NCI-H345 treated with DMSO at 0.1 percent for 48 hours (cell line): Measurements from ENCODE around the gene RASA4B.
"Not testable (repeated sequence)": the region's sequence is repeated elsewhere in the genome, so short reads cannot be mapped to it uniquely, and the experiment has no call there.

Experiments
- DNase-seq: peaks from one replicate; lab custom pipeline; 2025; ENCODE audit not compliant: unreplicated experiment; lab: John Stamatoyannopoulos, UW

RASA4B gene

DNA sequence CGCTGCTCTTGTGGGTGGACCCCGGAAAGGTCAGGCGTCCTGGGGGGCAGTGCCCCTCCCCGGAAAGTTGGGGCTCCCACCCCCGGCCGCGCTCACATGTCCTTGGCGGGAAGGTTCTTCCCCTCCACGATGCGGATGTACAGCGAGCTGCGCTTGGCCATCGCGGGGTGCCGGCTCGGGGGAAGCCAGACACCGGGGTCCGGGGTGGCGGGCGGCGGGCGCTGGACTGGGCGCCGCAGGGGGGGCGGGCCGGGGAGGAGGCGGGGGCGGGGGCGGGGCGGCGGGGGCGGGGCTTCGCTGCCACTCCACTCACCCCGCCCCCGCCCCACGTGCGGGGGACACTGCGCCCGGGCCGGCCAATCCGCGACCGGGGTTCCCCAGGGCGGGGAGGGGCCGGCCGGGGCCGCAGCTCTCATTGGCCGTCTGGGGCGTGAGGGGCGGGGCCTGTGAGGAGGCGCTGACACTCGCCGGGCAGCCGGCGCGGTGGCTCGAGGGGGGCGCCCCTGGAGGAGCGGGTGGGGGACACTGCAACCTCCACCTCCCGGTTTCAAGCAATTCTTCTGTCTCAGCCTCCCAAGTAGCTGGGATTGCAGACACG lies at the start of gene RASA4B:
TSS of gene RASA4B (minus strand) at position 228 of the 598 bp plus-strand sequence. CDS start at position 161, 67 bp downstream.
- DNase-seq = not testable (repeated sequence)

DNA sequence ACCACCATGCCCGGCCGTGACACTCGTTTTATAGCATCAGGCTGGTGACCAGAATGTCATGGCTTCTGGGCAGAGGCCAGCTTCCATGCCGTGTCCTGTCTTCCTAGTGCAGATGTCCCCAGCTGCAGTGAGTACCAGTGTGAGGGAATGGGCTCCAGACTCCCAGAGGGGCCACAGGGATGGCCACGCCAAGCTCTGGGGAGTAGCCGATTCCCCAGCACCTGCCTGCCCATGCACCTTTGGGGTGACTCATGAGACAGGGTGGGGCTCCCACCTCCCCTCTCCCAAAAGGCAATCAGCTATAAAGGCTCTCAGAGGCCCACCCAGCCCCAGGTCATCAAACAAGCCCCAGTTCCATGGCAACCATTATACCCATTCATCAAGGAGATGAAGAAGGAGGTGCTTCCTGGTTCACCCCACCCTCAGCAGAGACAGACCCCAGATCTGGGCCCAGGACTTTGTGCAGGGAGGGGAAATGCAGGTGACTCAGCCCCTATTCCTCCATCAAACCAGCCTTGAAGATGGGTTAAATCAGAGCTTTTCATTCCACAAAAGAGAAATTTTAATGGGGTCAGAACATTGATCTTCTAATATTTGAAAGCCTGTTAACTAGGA lies 33.3 kb upstream of the RASA4B start, which contains the start of gene SPDYE2:
TSS of gene SPDYE2 (plus strand) at position 419 of the 615 bp plus-strand sequence. CDS start 2,030 bp downstream, outside the sequence.
- DNase-seq = not testable (repeated sequence)

DNA sequence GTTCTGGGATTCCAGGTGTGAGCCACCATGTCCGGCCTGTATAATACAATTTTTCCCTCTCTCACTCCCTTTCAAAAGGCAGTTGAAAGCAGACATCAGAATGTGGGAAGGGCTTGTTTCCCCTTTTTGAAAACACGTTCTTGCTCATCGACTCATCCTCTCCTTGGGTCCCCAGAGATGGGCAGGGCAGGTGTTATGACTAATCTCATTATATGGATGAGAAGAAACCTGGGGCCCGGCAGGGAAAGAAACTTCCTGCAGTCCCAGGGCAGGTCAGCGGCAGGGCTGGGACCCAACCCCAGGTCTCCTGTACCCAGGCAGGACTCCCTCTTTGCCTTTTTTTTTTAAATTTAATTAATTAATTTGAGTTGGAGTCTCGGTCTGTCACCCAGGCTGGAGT lies 28.8 kb upstream of the RASA4B start:
- DNase-seq = not testable (repeated sequence)

DNA sequence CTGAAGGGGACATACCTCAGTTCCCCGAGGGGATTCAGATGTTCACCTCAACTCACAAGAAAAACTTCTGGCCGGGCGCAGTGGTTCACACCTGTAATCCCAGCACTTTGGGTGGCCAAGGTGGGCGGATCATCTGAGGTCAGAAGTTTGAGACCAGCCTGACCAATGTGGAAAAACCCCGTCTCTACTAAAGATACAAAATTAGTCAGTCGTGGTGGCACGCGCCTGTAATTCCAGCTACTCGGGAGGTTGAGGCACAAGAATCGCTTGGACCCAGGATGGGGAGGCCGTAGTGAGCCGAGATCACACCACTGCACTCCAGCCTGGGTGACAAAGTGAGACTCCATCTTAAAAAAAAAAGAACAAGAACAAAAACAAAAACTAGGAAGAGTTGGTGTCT lies 27.7 kb upstream of the RASA4B start:
- DNase-seq = not testable (repeated sequence)

DNA sequence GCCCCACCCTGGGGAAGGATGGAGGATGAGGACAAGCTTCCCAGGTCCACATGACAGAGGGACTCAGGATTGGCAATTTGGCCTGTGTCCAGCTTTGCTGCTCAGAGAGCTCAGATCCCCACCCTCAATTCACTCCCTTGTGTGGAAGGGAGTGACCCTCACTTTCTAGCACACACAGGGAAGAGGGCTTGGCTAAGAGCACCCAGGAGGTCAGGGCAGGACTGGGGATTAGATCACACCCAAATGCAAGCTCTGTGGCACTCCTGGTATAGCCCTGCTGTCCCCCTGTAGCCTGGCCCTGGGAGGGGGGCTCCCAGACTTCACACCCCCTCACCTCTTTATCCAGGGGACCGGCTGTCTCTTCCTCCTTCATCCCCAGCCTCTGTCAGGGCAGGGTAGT lies 26.8 kb upstream of the RASA4B start:
- not testable (repeated sequence) for DNase-seq

DNA sequence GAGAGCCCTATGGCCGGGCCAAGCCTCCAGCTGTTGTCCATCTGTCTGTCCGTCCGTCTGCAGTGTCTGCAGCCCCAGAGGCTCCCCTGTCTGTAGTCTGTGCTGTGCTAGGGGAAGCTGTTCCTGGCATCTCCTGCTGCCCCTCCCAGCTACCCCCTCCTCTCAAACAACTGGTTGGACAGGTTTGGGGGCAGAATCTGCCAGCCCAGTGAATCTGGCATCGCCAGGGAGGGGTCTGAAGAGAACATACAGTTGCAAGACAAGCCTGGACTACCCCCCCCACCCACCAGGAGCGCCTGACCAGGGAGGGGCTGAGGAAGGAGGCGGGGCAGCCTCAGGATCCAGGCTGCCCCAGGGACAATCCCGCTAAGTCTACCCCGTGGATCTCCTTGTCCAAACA lies 26.0 kb upstream of the RASA4B start, which contains the start of gene UPK3BL2:
TSS of gene UPK3BL2 (minus strand) at position 101 of the 400 bp plus-strand sequence. CDS start at position 41, 60 bp downstream.
- not testable (repeated sequence) for DNase-seq

DNA sequence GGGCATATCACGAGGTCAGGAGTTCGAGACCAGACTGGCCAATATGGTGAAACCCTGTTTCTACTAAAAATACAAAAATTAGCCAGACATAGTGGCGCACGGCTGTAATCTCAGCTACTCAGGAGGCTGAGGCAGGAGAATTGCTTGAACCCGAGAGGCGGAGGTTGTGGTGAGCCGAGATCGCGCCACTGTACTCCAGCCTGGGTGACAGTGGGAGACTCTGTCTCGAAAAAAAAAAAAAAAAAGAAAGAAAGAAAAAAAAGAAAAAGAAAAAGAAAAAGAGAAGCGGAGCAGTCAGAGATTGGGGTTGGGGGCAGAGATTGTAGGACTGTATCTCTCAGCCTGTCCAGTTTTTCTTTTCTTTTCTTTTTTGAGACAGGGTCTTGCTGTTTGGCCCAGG lies 25.2 kb upstream of the RASA4B start:
- DNase-seq = not testable (repeated sequence)

DNA sequence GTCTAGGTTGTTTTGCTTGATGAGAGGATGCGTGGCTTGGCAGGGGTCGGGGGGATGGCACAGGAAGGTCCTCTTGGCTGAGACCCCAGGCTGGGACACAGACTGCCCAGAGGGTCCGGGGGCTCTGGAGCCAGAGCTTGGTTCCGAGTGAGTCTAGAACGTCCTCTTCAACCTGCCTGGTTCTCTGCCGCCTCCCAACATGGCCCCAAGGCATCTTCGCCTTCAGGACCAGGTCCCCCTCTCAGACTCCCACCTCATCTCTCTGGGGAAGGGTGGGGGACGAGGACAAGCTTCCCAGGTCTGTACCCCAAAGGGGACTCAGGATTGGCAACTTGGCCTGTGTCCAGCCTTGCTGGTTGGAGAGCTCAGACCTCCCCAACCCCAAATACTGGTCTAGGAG lies 24.5 kb upstream of the RASA4B start:
- not testable (repeated sequence) for DNase-seq

DNA sequence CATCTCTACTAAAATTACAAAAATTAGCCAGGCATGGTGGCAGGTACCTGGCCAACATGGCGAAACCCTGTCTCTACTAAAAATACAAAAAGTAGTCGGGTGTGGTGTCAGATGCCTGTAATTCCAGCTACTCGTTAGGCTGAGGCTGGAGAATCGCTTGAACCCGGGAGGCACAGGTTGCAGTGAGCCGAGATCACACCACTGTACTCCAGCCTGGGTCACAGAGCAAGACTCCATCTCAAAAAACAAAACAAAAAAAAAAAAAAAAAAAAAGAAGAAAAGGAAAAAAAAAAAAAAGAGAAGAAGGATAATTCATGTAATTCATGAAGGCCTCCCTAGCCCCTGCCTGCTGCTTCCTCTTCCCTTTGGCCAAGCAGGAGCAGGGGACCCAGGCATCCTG lies 23.0 kb upstream of the RASA4B start:
- DNase-seq = not testable (repeated sequence)

DNA sequence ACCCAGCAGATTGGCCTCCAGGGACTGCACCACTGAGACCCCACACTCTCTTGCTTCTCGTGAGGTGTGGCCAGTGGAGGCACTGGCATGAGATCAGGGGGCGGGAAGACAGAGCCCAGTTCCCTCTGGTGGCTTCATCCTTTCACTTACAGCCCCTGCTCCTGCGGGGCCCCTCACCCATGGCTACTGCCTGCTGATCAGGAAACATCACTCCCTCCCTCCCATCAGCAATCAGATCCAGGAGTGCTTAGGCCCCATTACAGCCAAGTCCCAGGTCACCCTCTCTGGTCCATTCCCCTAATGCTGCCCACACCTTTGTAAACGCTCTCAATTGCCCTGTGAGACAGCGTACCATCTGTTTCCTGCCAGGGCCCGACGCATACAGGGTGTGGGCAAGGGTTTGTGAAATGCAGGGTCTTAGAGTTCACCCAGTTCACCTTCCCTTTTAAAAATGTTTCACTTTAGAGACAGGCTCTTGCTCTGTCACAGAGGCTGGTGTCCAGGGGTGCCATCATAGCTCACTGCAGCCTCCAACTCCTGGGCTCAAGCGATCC lies 17.6 kb upstream of the RASA4B start:
- DNase-seq = not testable (repeated sequence)

DNA sequence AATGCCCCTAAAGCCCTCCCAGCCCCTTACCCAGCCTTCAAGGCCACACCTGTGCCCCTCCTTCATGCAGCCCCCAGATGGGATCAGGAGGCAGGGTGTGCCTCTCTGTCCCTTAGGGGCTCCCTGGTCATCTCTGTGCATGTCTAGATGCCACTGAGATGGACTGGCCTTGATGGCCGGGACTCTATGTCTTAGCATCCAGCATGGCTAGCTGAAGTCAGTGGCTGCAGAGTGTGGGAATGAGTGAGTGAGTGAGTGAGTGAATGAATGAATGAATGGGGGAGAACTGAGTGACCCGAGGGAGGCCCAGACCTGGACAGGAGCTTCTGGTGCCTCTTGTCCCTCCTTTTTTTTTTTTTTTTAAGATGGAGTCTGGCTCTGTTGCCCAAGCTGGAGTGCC lies 14.6 kb upstream of the RASA4B start:
- not testable (repeated sequence) for DNase-seq

DNA sequence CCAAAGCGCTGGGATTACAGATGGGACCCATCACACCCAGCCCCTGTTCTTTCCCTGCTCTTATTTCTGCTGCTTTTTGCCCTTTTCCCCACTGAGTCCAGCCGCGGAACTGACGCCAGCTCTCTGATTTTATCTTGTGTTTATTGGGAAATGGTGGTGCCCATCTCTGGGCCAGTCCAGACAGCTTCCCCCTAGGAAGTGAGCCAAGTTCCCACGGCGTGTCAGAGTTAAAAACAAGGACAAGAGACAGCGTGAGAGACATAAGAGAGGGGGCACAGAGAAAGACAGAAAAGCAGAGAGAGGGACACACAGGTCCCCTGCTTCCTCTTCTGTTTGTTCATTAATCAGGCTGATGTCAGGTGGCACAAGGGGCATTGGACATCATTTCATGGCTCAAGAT lies 14.0 kb upstream of the RASA4B start:
- DNase-seq = not testable (repeated sequence)

DNA sequence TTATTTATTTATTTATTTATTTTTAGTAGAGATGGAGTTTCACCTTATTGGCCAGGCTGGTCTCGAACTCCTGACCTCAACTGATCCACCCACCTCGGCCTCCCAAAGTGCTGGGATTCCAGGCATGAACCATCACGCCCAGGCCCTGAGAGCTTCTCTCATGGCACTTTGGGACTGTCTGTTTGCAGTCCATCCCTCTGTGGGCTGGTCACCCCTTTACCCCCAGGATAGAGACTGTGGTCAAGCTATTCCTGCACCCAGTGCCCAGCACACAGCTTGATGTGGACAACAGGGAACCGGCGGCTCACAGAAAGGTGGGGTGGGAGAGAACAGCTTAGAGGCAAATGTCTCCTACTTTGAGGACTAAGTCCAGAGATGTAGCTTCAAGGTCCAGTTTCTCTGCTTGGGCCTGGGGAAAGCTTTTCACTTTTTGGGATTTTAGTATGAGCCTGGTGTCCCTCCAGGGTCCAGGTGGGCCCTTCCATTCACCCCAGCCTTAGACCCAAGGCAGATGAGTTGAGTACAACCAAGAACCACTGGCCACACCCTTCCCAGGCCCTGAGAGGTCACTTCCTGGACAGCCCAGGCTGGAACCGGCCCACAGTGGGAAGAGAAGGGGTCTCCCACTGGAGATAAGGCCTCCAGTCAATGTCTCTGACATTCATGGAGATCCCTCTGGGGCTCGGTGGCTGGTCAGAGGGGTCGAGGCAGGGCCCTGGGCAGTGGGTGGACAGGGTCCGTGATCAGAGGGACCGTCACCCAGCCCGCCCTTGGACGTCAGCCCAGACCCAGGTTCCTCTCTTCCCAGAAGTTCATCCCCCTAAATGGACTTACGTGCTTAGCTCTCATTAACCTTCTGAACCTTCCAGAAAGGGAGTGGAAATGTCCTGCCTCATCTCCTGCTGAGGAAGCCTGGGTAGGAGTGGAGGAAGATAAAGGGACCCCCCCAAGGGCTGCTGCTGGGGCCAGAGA lies 10.5 kb upstream of the RASA4B start:
- DNase-seq = not testable (repeated sequence)

DNA sequence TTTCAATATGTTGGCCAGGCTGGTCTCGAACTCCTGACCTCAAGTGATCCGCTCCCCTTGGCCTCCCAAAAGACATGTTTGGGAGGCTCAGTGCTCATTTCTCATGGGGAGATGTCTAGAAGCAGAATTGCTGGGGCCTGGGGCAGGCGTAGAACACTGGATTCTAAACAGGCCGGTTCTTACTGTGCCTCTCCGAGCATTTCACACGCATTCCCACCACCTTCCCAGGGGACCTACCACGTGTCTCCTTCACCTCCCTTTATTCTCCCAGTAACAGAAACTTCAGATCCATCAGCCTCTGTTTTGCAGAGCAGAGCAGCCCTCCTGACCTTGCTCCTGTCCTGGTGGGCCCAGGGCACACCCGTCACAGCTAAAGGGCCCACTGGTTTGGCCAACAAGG lies 9.6 kb upstream of the RASA4B start:
- DNase-seq = not testable (repeated sequence)

DNA sequence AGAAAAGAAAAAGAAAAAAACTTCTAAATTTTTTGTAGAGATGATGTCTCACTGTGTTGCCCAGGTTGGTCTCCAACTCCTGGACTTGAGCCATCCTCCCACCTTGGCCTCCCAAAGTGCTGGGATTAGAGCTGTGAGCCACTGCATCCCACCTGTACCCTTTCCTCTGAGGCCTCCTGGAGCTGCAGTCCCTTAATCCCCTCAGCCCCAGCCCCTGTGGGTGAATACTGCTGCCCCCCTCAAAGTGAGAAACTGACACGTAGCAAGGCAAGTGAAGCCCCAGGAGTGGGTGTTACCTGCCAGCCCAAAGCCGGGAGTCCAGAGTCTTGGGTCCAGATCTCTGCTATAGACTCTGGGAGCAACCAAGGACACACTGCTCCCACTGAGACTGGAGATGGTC lies 7.2 kb upstream of the RASA4B start:
- DNase-seq = not testable (repeated sequence)

DNA sequence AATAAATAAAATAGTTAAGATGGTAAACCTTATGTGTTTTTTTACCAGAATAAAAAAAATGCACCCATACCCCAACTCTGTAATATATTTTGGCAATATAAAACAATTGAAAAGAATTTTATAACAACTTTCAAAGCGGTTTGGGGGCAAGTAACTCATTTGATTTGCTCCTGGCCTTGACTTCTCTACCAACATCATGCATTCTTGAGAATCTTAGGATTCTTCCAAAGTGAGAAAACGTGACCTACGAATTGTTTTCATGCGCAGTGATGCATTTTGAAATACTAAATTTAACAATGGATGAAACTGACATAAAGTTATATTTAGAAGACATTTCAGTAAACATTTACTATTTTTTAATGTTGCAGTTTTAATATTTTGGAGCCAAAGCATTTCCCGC lies 3.2 kb upstream of the RASA4B start:
- DNase-seq = not testable (repeated sequence)

DNA sequence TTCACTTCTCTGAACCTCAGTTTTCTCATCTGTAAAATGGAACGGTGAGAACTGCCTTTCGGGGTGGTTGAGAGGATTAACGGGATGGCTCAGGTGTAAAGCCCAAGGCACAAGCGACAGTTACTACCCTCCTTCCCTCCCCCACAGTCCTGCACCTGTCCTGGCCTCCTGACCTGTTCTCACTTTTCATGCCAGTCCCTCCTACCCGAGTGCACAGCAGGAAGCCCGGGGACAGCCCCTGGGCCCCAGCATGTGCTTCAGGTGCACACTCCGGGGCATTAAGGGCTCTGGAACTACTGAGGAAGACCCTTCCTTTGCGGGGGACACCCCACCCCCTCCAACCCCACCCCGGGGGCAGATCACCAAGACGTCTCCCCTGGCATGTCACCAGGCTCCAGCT lies 626 bp downstream of the RASA4B start:
- not testable (repeated sequence) for DNase-seq

DNA sequence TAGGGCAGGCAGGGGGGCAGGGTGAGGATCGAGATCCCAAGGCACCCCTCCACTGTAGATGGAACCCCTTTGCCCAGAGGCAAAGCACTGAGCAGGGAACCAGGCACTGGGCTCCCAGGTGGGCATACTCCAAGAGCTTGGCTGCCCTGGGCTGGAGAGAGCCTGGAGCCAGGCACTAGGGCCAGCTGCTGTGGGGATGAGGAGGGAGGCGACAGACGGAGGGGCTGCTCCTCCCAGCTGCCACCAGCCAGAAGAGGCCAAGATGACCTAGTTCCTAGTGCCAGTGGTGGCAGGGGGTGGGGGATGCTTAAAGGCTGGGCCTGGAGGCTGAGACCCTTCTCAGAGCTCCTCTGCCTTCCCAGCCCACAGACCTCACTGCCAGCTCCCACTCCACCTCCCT lies 1.7 kb downstream of the RASA4B start:
- DNase-seq = not testable (repeated sequence)

DNA sequence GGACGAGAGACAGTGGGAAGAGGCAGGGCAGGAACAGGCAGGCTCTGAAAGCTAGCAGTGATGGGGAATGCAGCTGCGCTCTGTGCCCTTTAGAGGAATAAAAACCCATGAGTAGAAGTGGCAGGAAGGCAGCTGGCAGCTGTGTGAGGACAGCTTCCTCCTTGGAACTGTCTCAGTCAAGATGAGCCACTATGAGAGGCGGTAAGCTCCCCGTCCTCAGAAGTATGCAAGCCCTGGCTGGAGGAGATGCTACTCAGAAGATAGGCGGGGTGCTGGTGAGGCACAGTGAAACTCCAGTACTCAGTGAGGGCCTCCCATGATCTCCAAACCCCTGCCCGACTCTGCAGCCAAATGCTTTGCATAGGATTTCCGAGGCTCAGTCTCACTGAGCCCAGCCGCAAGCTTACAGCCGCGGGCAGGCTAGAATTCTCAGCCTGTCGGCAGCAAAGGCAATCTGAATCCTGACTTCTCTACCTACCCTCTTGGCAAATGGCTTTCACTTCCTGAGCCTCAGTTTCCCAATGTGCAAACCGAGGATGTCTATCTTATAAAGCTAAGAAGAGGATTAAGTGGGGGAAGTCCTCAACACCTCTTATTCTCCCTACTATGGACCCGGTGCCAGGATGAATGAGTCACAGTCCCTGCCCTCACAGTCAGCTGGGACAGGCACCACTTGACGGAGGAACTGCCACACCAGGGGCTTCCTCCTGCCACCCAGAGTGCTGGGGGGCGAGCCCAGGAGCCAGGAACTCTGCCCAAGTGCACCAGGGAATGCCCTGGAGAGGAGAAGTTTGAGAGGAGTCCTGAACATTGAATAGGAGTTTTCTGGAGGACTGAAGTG lies 2.5 kb downstream of the RASA4B start:
- not testable (repeated sequence) for DNase-seq

DNA sequence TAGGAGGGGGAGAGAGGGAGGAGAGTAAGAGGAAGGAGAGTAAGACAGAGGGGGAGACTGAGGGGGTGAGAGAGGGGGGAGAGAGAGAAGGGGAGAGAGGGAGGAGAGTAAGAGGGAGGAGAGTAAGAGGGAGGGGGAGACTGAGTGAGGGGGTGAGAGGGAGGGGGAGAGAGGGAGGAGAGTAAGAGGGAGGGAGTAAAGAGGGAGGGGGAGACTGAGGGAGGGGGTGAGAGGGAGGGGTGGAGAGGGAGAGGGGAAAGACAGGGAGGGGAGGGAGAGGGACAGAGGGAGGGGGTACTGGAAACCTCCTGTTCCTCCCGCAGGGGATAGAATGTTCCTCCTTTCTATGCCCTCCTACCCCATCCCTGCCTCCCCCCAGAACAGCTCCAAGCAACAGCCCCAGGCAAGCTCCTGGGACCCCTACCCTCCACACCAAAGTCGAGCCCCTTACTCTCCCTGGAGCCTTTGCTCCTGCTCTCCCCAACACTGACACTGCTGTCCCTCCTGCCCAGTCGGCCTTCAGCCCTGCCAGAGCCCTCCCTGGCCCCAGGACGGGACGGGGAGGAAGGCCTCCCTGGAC lies 4.8 kb downstream of the RASA4B start:
- not testable (repeated sequence) for DNase-seq
